ENCODE data around the gene APC.

GRCh38 chr5:112787896-112788295 is 50.2 kb downstream of the APC start:
- TF ChIP-seq L3MBTL2 (conservative IDR thresholded peaks at IDR 0.05) (no peak), TARDBP (IDR thresholded peaks at IDR 0.05) (no peak), SP1 (IDR thresholded peaks at IDR 0.05) (no peak)

Measured in HEK293T (cell line).